Measurements from ENCODE around the gene MB.

MB gene

GRCh38 chr22:35567351-35568141, 49.6 kb downstream of the MB start:
- no peak for DNase-seq (ENCODE audit: low read depth)
- Histone ChIP-seq H3K9ac (ENCODE audit: low read length) (no peak overlapping the region), H3K36me3 (ENCODE audit: control insufficient read depth, insufficient read depth, low read length, severe bottlenecking) (no peaks in the 10 kb centered on the region), H3K4me3 (ENCODE audit: low read length) (no peak overlapping the region), H3K4me1 (ENCODE audit: control insufficient read depth, insufficient read depth, low read length) (peaks cover 23% of the 10 kb centered on the region), H3K9me3 (ENCODE audit: control insufficient read depth, low read length) (no peaks in the 10 kb centered on the region), H3K27me3 (replicated peaks; ENCODE audit: control insufficient read depth, insufficient read depth, low read length) (peaks cover 12% of the 10 kb centered on the region)

GRCh38 chr22:35564975-35565867, 51.9 kb downstream of the MB start:
- no peaks in the 10 kb centered on the region for H3K9me3 ChIP-seq (ENCODE audit: control insufficient read depth, low read length)
- H3K4me1 ChIP-seq (ENCODE audit: control insufficient read depth, insufficient read depth, low read length): peaks cover 23% of the 10 kb centered on the region
- peaks cover 11% of the 10 kb centered on the region for H3K27me3 ChIP-seq (replicated peaks; ENCODE audit: control insufficient read depth, insufficient read depth, low read length)
- H3K36me3 ChIP-seq (ENCODE audit: control insufficient read depth, insufficient read depth, low read length, severe bottlenecking): no peaks in the 10 kb centered on the region
- H3K9ac ChIP-seq (ENCODE audit: low read length): no peak overlapping the region
- peak; percentile 20 for DNase-seq (ENCODE audit: low read depth)
- no peak overlapping the region for H3K4me3 ChIP-seq (ENCODE audit: low read length)

GRCh38 chr22:35563211-35563610, 53.9 kb downstream of the MB start:
- H3K36me3 ChIP-seq (ENCODE audit: control insufficient read depth, insufficient read depth, low read length, severe bottlenecking): no peaks in the 10 kb centered on the region
- DNase-seq (ENCODE audit: low read depth): no peak
- no peak overlapping the region for H3K9ac ChIP-seq (ENCODE audit: low read length)
- H3K27me3 ChIP-seq (replicated peaks; ENCODE audit: control insufficient read depth, insufficient read depth, low read length): peaks cover 12% of the 10 kb centered on the region
- H3K4me3 ChIP-seq (ENCODE audit: low read length): no peak overlapping the region
- H3K4me1 ChIP-seq (ENCODE audit: control insufficient read depth, insufficient read depth, low read length): peaks cover 8% of the 10 kb centered on the region
- peaks cover 5% of the 10 kb centered on the region for H3K9me3 ChIP-seq (ENCODE audit: control insufficient read depth, low read length)

GRCh38 chr22:35561796-35562526, 55.2 kb downstream of the MB start:
- no peak overlapping the region for H3K9ac ChIP-seq (ENCODE audit: low read length)
- H3K4me1 ChIP-seq (ENCODE audit: control insufficient read depth, insufficient read depth, low read length): peaks cover 8% of the 10 kb centered on the region
- DNase-seq (ENCODE audit: low read depth): peak; percentile 35
- H3K36me3 ChIP-seq (ENCODE audit: control insufficient read depth, insufficient read depth, low read length, severe bottlenecking): no peaks in the 10 kb centered on the region
- H3K27me3 ChIP-seq (replicated peaks; ENCODE audit: control insufficient read depth, insufficient read depth, low read length): peaks cover 3% of the 10 kb centered on the region
- H3K4me3 ChIP-seq (ENCODE audit: low read length): no peak overlapping the region
- peaks cover 5% of the 10 kb centered on the region for H3K9me3 ChIP-seq (ENCODE audit: control insufficient read depth, low read length)

GRCh38 chr22:35560824-35561223, 56.3 kb downstream of the MB start:
- Histone ChIP-seq H3K9me3 (ENCODE audit: control insufficient read depth, low read length) (peaks cover 5% of the 10 kb centered on the region), H3K4me3 (ENCODE audit: low read length) (no peak overlapping the region)

GRCh38 chr22:35560366-35560765, 56.8 kb downstream of the MB start:
- peaks cover 2% of the 10 kb centered on the region for H3K4me1 ChIP-seq (ENCODE audit: control insufficient read depth, insufficient read depth, low read length)
- H3K36me3 ChIP-seq (ENCODE audit: control insufficient read depth, insufficient read depth, low read length, severe bottlenecking): no peaks in the 10 kb centered on the region
- DNase-seq (ENCODE audit: low read depth): no peak
- no peak overlapping the region for H3K4me3 ChIP-seq (ENCODE audit: low read length)
- H3K27me3 ChIP-seq (replicated peaks; ENCODE audit: control insufficient read depth, insufficient read depth, low read length): peaks cover 18% of the 10 kb centered on the region
- no peak overlapping the region for H3K9ac ChIP-seq (ENCODE audit: low read length)
- peaks cover 5% of the 10 kb centered on the region for H3K9me3 ChIP-seq (ENCODE audit: control insufficient read depth, low read length)

More at GRCh38 chr22:35560824-35561223, 56.3 kb downstream of the MB start:
- no peaks in the 10 kb centered on the region for H3K36me3 ChIP-seq (ENCODE audit: control insufficient read depth, insufficient read depth, low read length, severe bottlenecking)
- H3K9ac ChIP-seq (ENCODE audit: low read length): no peak overlapping the region
- peaks cover 7% of the 10 kb centered on the region for H3K4me1 ChIP-seq (ENCODE audit: control insufficient read depth, insufficient read depth, low read length)
- DNase-seq (ENCODE audit: low read depth): no peak
- H3K27me3 ChIP-seq (replicated peaks; ENCODE audit: control insufficient read depth, insufficient read depth, low read length): peaks cover 13% of the 10 kb centered on the region

GRCh38 chr22:35559354-35560005, 57.6 kb downstream of the MB start:
- no peak overlapping the region for H3K4me3 ChIP-seq (ENCODE audit: low read length)

GRCh38 chr22:35558719-35559118, 58.4 kb downstream of the MB start:
- no peak for DNase-seq (ENCODE audit: low read depth)
- no peak overlapping the region for H3K9ac ChIP-seq (ENCODE audit: low read length)
- peaks cover 30% of the 10 kb centered on the region for H3K27me3 ChIP-seq (replicated peaks; ENCODE audit: control insufficient read depth, insufficient read depth, low read length)
- H3K36me3 ChIP-seq (ENCODE audit: control insufficient read depth, insufficient read depth, low read length, severe bottlenecking): no peaks in the 10 kb centered on the region
- H3K9me3 ChIP-seq (ENCODE audit: control insufficient read depth, low read length): peaks cover 5% of the 10 kb centered on the region
- H3K4me3 ChIP-seq (ENCODE audit: low read length): no peak overlapping the region
- H3K4me1 ChIP-seq (ENCODE audit: control insufficient read depth, insufficient read depth, low read length): no peaks in the 10 kb centered on the region

More at GRCh38 chr22:35559354-35560005, 57.6 kb downstream of the MB start:
- peaks cover 24% of the 10 kb centered on the region for H3K27me3 ChIP-seq (replicated peaks; ENCODE audit: control insufficient read depth, insufficient read depth, low read length)
- no peak for DNase-seq (ENCODE audit: low read depth)
- H3K4me1 ChIP-seq (ENCODE audit: control insufficient read depth, insufficient read depth, low read length): no peaks in the 10 kb centered on the region
- H3K9ac ChIP-seq (ENCODE audit: low read length): no peak overlapping the region
- no peaks in the 10 kb centered on the region for H3K36me3 ChIP-seq (ENCODE audit: control insufficient read depth, insufficient read depth, low read length, severe bottlenecking)
- H3K9me3 ChIP-seq (ENCODE audit: control insufficient read depth, low read length): peaks cover 5% of the 10 kb centered on the region

GRCh38 chr22:35558031-35558430, 59.1 kb downstream of the MB start:
- H3K36me3 ChIP-seq (ENCODE audit: control insufficient read depth, insufficient read depth, low read length, severe bottlenecking): no peaks in the 10 kb centered on the region
- peaks cover 5% of the 10 kb centered on the region for H3K9me3 ChIP-seq (ENCODE audit: control insufficient read depth, low read length)
- no peak for DNase-seq (ENCODE audit: low read depth)
- H3K4me1 ChIP-seq (ENCODE audit: control insufficient read depth, insufficient read depth, low read length): no peaks in the 10 kb centered on the region
- peaks cover 32% of the 10 kb centered on the region for H3K27me3 ChIP-seq (replicated peaks; ENCODE audit: control insufficient read depth, insufficient read depth, low read length)
- H3K4me3 ChIP-seq (ENCODE audit: low read length): no peak overlapping the region
- H3K9ac ChIP-seq (ENCODE audit: low read length): no peak overlapping the region

Data from adipocyte (in vitro differentiated cells).